GM12878 (cell line): ENCODE results near the gene TTC22. TPM values are rescaled to one million over a fixed set of nuclear protein-coding genes. Genes with fewer than 3 reads are reported as not detected.

Experiments used
- ATAC-seq: fragments of 200-7000 bp; cut with Tn5 transposase; 3 replicates; pipeline ENCODE4 v1.9.1; 2020; ENCODE audit warnings: mild to moderate bottlenecking, moderate library complexity
- BruUV-seq: library from RNA; stranded (reverse); fragments of 400-500 nt; replicated peaks from 2 replicates; lab custom pipeline; 2021; lab: Mats Ljungman, UMichigan
- CTCF ChIA-PET: fragments of 300-600 bp; sonication (Branson Sonifier 250); formaldehyde crosslinking; extraction: SDS; loops from one replicate; lab custom pipeline; 2021; ENCODE audit warnings: inconsistent platforms; lab: Yijun Ruan, JAX
- POLR2A ChIA-PET: fragments of 350-600 bp; formaldehyde crosslinking; extraction: SDS; loops from one replicate; lab custom pipeline; 2021; ENCODE audit warnings: inconsistent platforms; lab: Charles Lee
- RAD21 ChIA-PET: fragments of 300-600 bp; sonication (Branson Sonifier 250); formaldehyde crosslinking; loops from one replicate; lab custom pipeline; 2023; ENCODE audit warnings: antibody characterized with exemption; ENCODE audit not compliant: unreplicated experiment; lab: Charles Lee
- SMC1A ChIA-PET: fragments of 300-600 bp; sonication (Branson Sonifier 250); formaldehyde crosslinking; loops from one replicate; lab custom pipeline; 2023; ENCODE audit not compliant: unreplicated experiment, uncharacterized antibody; lab: Charles Lee
- DNase-seq: peaks from one replicate; pipeline ENCODE4 v3.0.0-alpha.2; 2011; ENCODE audit warnings: low read depth, low spot score
- FAIRE-seq: peaks from 3 replicates; lab custom pipeline; 2011; peaks lifted over from hg19 to GRCh38; lab: Jason Lieb, UNC
- H2AFZ ChIP-seq: 2 replicates; pipeline ENCODE4 v1.6.0; 2011; ENCODE audit warnings: low read depth, low read length, control low read depth; ENCODE audit not compliant: control insufficient read depth
- H3K27ac ChIP-seq: 2 replicates; pipeline ENCODE4 v1.5.1; 2011; ENCODE audit warnings: control low read depth; ENCODE audit not compliant: control insufficient read depth, insufficient read depth
- H3K27me3 ChIP-seq, 2 experiments: replicated peaks in 1 of 2; 2 replicates each; pipeline versions ENCODE4 v1.6.0 to v1.6.1; 2011; ENCODE audit warnings: low read length in 1 of 2; ENCODE audit not compliant: control insufficient read depth in 2 of 2, insufficient read depth in 2 of 2
- H3K36me3 ChIP-seq, 2 experiments: 2 replicates each; pipeline ENCODE4 v1.5.1; 2011; ENCODE audit warnings: low read length in 1 of 2; ENCODE audit not compliant: control insufficient read depth in 2 of 2, insufficient read depth in 2 of 2
- H3K4me1 ChIP-seq: 2 replicates; pipeline ENCODE4 v1.6.1; 2011; ENCODE audit warnings: mild to moderate bottlenecking, low read length, moderate library complexity, mixed read lengths; ENCODE audit not compliant: control insufficient read depth, insufficient read depth
- H3K4me2 ChIP-seq: 2 replicates; pipeline ENCODE4 v1.6.0; 2011; ENCODE audit warnings: control low read depth; ENCODE audit not compliant: control insufficient read depth, insufficient read depth
- H3K4me3 ChIP-seq: fragments of 200-600 bp; sonication (generic); 2 replicates; pipeline ENCODE4 v1.5.1; 2016
- H3K79me2 ChIP-seq: 2 replicates; pipeline ENCODE4 v1.6.0; 2011; ENCODE audit warnings: low read length; ENCODE audit not compliant: control insufficient read depth, insufficient read depth
- H3K9ac ChIP-seq: 2 replicates; pipeline ENCODE4 v1.8.0; 2011; ENCODE audit warnings: low read length, control low read depth, mixed read lengths; ENCODE audit not compliant: control insufficient read depth, insufficient read depth
- H3K9me3 ChIP-seq: replicated peaks from 3 replicates; pipeline ENCODE4 v1.5.1; 2011; ENCODE audit warnings: mild to moderate bottlenecking, low read length; ENCODE audit not compliant: control insufficient read depth, insufficient read depth
- H4K20me1 ChIP-seq: 2 replicates; pipeline ENCODE4 v1.6.0; 2011; ENCODE audit not compliant: control insufficient read depth, insufficient read depth
- CHD2 ChIP-seq: IDR thresholded peaks from 2 replicates; pipeline ENCODE4 v1.6.1; 2011; ENCODE audit warnings: low read depth, low read length, improper control_type of control experiment, borderline replicate concordance
- ELK1 ChIP-seq: IDR thresholded peaks from 2 replicates; pipeline ENCODE4 v1.6.1; 2012; ENCODE audit warnings: low read depth, low read length, improper control_type of control experiment
- IKZF1 ChIP-seq: fragments of 450-650 bp; conservative IDR thresholded peaks from 2 replicates; pipeline ENCODE4 v1.6.1; 2017; ENCODE audit warnings: antibody characterized with exemption, mild to moderate bottlenecking
- MTA2 ChIP-seq: fragments of 450-650 bp; IDR thresholded peaks from 2 replicates; pipeline ENCODE4 v1.6.1; 2016; ENCODE audit warnings: low read depth, mild to moderate bottlenecking, moderate library complexity
- RAD21 ChIP-seq: IDR thresholded peaks from 2 replicates; pipeline ENCODE4 v1.6.1; 2011; ENCODE audit warnings: mild to moderate bottlenecking, low read depth, low read length, moderate library complexity; ENCODE audit not compliant: insufficient read depth
- RELA ChIP-seq: fragments of 450-650 bp; IDR thresholded peaks from 2 replicates; pipeline ENCODE4 v1.8.0; 2014; ENCODE audit warnings: borderline replicate concordance; ENCODE audit not compliant: partially characterized antibody
- SMC3 ChIP-seq: IDR thresholded peaks from 2 replicates; pipeline ENCODE4 v1.6.1; 2011; ENCODE audit warnings: low read length, improper control_type of control experiment, borderline replicate concordance
- SP1 ChIP-seq: IDR thresholded peaks from one replicate; pipeline ENCODE4 v1.6.1; 2011; ENCODE audit warnings: low read depth, low read length
- YY1 ChIP-seq: IDR thresholded peaks from 2 replicates; pipeline ENCODE4 v1.6.1; 2011; ENCODE audit warnings: low read depth, mild to moderate bottlenecking, low read length
- ZNF217 ChIP-seq: fragments of 450-650 bp; IDR thresholded peaks from 2 replicates; pipeline ENCODE4 v1.6.1; 2017; ENCODE audit warnings: antibody characterized with exemption, mild to moderate bottlenecking
- WGBS: methylation state at CpG from one replicate; pipeline ENCODE4 v1.1.6; 2016; ENCODE audit warnings: low lambda C conversion rate; ENCODE audit not compliant: insufficient replicate concordance, insufficient coverage; ENCODE audit errors: missing lambda C conversion rate; 5-methylcytosine and 5-hydroxymethylcytosine counted together
- in situ Hi-C: fragments of 300-500 bp; cut with MboI; formaldehyde crosslinking; loops from 9 replicates; pipeline ENCODE4 v1.14.3; 2018; ENCODE audit warnings: mixed read lengths
- intact Hi-C: fragments of 100-400 bp; cut with micrococcal nuclease; formaldehyde crosslinking; loops from one replicate; pipeline ENCODE4 v1.14.2; 2022; ENCODE audit not compliant: unreplicated experiment
- polyA plus RNA-seq, 11 experiments: library from polyadenylated mRNA; depleted of rRNA in 4 of 11; unstranded in 6 of 11; stranded (reverse) in 5 of 11; fragments of >200 nt; fragmentation: Nextera tagmentation in 4 of 11; fragmentation: Illumina TruSeq in 1 of 11; extraction: Ambion mirVana in 4 of 11; extraction: Trizol in 1 of 11; gene quantifications; 1 replicate in 1 of 11; 2 replicates in 10 of 11; pipeline versions ENCODE4 v1.2.1 to v1.2.3, GENCODE V29; 2011 to 2016; ENCODE audit warnings: inconsistent platforms in 2 of 11, missing spikeins in 2 of 11, low read depth in 1 of 11
- total RNA-seq, 4 experiments: library from RNA; depleted of rRNA in 3 of 4; stranded (reverse); fragments of >200 nt in 3 of 4; fragmentation: Illumina TruSeq in 1 of 4; extraction: Trizol in 1 of 4; gene quantifications; 2 replicates each; pipeline versions ENCODE4 v1.2.1 to v1.2.3, GENCODE V29; 2013 to 2021
- TF ChIP-seq, protein P1 (sequence below), 3 experiments: IDR thresholded peaks in 2 of 3; conservative IDR thresholded peaks in 1 of 3; 2 replicates each; pipeline ENCODE4 v1.5.1; 2011; ENCODE audit warnings: low read depth in 3 of 3, low read length in 3 of 3, mild to moderate bottlenecking in 3 of 3, control low read depth in 2 of 3, moderate library complexity in 2 of 3, inconsistent platforms in 1 of 3, mixed read lengths in 1 of 3; ENCODE audit not compliant: control insufficient read depth in 2 of 3, insufficient read depth in 1 of 3; ENCODE audit errors: extremely low read depth in 1 of 3

The TTC22 gene
- total and polyA plus RNA-seq, 10 of the 15 experiments (the other 5 are each of a cell fraction or from before 2014, with no cell fraction given), result 0.64 to 5.1 (median 1.9) TPM

DNA sequence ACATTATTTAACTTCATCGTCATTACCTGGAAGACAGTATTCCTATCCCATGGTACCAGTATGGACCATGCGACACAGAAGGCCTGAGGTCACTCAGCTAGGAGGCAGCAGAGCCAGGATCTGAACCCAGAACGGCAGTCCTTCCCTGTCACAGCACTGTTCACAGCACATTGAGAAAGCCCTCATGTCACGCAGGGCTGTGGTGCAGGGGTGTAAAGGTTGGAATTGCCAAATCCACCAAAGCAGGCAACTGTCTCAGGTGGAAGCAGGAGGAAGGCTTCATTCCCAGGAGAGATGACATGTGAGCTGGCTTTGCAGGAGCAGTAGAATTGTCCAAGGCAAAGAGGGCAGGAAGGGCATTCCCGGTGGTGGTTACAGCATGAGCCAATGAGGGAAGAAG is 9.9 kb upstream of the TTC22 start:
- H3K4me2 ChIP-seq, result no peak overlapping the region
- no peaks in the 10 kb centered on the region for H3K36me3 ChIP-seq
- H3K9me3 ChIP-seq, result no peaks in the 10 kb centered on the region
- TF ChIP-seq ZNF217 (no peak), SP1 (no peak), RELA (no peak)
- no peaks in the 10 kb centered on the region for H3K79me2 ChIP-seq
- no peak overlapping the region for H3K9ac ChIP-seq
- WGBS, result 61% methylated on average over 5 of the region's 5 CpGs
- H3K27me3 ChIP-seq, result no peaks in the 10 kb centered on the region
- H3K4me3 ChIP-seq, result no peak overlapping the region
- FAIRE-seq (no peak), ATAC-seq (no peak), DNase-seq (no peak)
- H2AFZ ChIP-seq, result no peak overlapping the region
- BruUV-seq, result no TSS peak
- ChIA-PET CTCF (interaction anchor here (2.4 to 7.6 kb wide), 4 partner anchors 10 to 950 kb away, joined by 9 to 44 read pairs (median 11); partner anchors contain the start of gene TTC22), SMC1A (no interaction called here), RAD21 (no interaction called here), POLR2A (no interaction called here)
- in situ Hi-C loops, result loop anchor here (5.0 kb wide), 1 partner anchor 144 kb away; no protein-coding TSS in a partner anchor
- no peaks in the 10 kb centered on the region for H4K20me1 ChIP-seq
- intact Hi-C loops, result loop anchor here (5.0 kb wide), 4 partner anchors 309 to 629 kb away; partner anchors contain the start of gene SSBP3
- H3K4me1 ChIP-seq, result peaks cover 13% of the 10 kb centered on the region
- no peak overlapping the region for H3K27ac ChIP-seq

DNA sequence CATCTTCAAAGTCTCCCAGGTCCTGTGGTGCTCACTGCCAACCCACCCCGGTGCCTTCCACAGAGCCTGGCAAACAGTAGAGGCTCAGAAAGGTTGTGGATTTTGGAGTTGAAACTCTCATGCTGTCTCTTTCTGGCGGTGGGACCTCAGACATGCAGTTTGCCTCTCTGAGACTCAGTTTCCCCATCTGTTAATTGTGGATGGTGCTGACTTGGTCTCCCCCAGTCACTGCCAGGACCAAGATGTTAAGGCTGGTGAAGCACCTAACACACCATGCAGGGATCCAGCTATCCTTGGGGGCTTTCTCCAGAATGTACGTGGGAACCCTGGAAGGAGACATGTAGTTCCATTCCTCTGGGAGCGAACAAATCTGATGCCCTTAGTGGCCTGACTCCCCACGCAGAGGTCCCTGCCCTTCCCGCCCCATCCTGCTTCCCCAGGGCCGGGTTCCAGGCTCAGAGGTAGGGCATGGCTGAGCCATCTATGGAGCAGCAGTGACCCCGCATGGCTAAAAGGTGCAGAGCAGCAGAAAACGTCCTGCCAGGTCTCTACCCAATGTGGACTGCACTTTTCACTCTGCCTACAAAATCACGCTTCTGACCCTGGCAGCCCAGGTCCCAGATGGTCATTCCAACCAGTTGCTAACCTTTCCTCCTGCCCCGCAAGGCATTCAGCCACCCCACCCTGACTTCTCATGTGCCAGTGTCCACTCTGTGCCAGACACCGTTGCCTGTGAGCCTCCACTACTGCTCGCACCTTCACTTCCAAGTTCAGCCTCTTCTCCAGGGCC is 9.2 kb upstream of the TTC22 start:
- FAIRE-seq, result peak; percentile 78
- peak; percentile 82 for ATAC-seq
- Histone ChIP-seq H3K9ac (no peak overlapping the region), H3K27me3 (no peaks in the 10 kb centered on the region), H3K79me2 (no peaks in the 10 kb centered on the region), H3K4me3 (no peak overlapping the region), H2AFZ (no peak overlapping the region), H3K27ac (no peak overlapping the region), H3K4me1 (peaks cover 13% of the 10 kb centered on the region), H4K20me1 (no peaks in the 10 kb centered on the region), H3K4me2 (no peak overlapping the region), H3K9me3 (no peaks in the 10 kb centered on the region), H3K36me3 (no peaks in the 10 kb centered on the region)
- RAD21 ChIA-PET, result interaction anchor here (0.6 to 1.7 kb wide), 10 partner anchors 9 to 950 kb away, joined by 3 to 7 read pairs (median 4); partner anchors contain the start of genes TTC22 and TTC4
- no TSS peak for BruUV-seq
- no peak for DNase-seq
- in situ Hi-C loops (loop anchor here (5.0 kb wide), 1 partner anchor 143 kb away; no protein-coding TSS in a partner anchor), intact Hi-C loops (loop anchor here (1.0 to 5.0 kb wide), 6 partner anchors 138 to 740 kb away; partner anchors contain the start of gene SSBP3)
- WGBS, result 27% methylated on average over 13 of the region's 13 CpGs
- TF ChIP-seq RAD21 (peak; percentile 98), IKZF1 (0 out of 2 replicates have a peak, but pooled peaks have one; percentile 17), SMC3 (peak; percentile 84), ELK1 (no peak), MTA2 (no peak), CHD2 (0 out of 2 replicates have a peak, but pooled peaks have one; percentile 17), YY1 (peak; percentile 35; the same call in 1 of the 2 replicates)
- TF ChIP-seq, protein P1, sequence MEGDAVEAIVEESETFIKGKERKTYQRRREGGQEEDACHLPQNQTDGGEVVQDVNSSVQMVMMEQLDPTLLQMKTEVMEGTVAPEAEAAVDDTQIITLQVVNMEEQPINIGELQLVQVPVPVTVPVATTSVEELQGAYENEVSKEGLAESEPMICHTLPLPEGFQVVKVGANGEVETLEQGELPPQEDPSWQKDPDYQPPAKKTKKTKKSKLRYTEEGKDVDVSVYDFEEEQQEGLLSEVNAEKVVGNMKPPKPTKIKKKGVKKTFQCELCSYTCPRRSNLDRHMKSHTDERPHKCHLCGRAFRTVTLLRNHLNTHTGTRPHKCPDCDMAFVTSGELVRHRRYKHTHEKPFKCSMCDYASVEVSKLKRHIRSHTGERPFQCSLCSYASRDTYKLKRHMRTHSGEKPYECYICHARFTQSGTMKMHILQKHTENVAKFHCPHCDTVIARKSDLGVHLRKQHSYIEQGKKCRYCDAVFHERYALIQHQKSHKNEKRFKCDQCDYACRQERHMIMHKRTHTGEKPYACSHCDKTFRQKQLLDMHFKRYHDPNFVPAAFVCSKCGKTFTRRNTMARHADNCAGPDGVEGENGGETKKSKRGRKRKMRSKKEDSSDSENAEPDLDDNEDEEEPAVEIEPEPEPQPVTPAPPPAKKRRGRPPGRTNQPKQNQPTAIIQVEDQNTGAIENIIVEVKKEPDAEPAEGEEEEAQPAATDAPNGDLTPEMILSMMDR (IDR thresholded peaks at IDR 0.05 in 2 of 3, conservative IDR thresholded peaks at IDR 0.05 in 1 of 3; ENCODE audit: control insufficient read depth in 2 of 3, extremely low read depth in 1 of 3, insufficient read depth in 1 of 3, low read depth in 3 of 3, low read length in 3 of 3), result peak; percentile 91 to 96 (median 91)
- SMC1A ChIA-PET, result interaction anchor here (1.0 to 1.7 kb wide), 9 partner anchors 9 to 950 kb away, joined by 3 to 14 read pairs (median 5); no protein-coding TSS in a partner anchor
- POLR2A ChIA-PET, result no interaction called here
- CTCF ChIA-PET, result interaction anchor here (0.6 to 7.6 kb wide), 19 partner anchors 9 to 952 kb away, joined by 3 to 44 read pairs (median 4); partner anchors contain the start of gene TTC22
